HG02973 (cell line): Measurements from ENCODE around the gene SBSN.

Experiments
- ATAC-seq: cut with Tn5 transposase; IDR thresholded peaks from one replicate; pipeline ENCODE4 v1.9.1; 2021; ENCODE audit warnings: moderate library complexity; ENCODE audit not compliant: unreplicated experiment

Gene SBSN

GRCh38 chr19:35528218-35529038, at the start of gene SBSN:
SBSN (minus strand) TSS chr19:35528311; CDS start chr19:35528281, 30 bp downstream.
- ATAC-seq, result no peak

- ATAC-seq, result no peak
Observed at GRCh38 chr19:35571406-35571965, 43.4 kb upstream of the SBSN start.

GRCh38 chr19:35569281-35569781, 41.2 kb upstream of the SBSN start:
- ATAC-seq, result no peak

- ATAC-seq, result no peak
Observed at GRCh38 chr19:35566738-35567137, 38.6 kb upstream of the SBSN start.

- no peak for ATAC-seq
Observed at GRCh38 chr19:35565016-35565856, 37.1 kb upstream of the SBSN start.

GRCh38 chr19:35563207-35563829, 35.2 kb upstream of the SBSN start, which contains the start of gene ATP4A:
ATP4A (minus strand) TSS chr19:35563658; CDS start chr19:35563629, 29 bp downstream.
- no peak for ATAC-seq

- ATAC-seq, result no peak
Observed at GRCh38 chr19:35562776-35563175, 34.7 kb upstream of the SBSN start.

GRCh38 chr19:35562336-35562735, 34.2 kb upstream of the SBSN start:
- ATAC-seq, result no peak

- no peak for ATAC-seq
Observed at GRCh38 chr19:35561436-35561835, 33.3 kb upstream of the SBSN start.

- no peak for ATAC-seq
Observed at GRCh38 chr19:35560677-35561076, 32.6 kb upstream of the SBSN start.

- no peak for ATAC-seq
Observed at GRCh38 chr19:35560271-35560670, 32.2 kb upstream of the SBSN start.

GRCh38 chr19:35559781-35560180, 31.7 kb upstream of the SBSN start:
- ATAC-seq, result no peak

- ATAC-seq, result peak; percentile 61
Observed at GRCh38 chr19:35559281-35559659, 31.2 kb upstream of the SBSN start.

GRCh38 chr19:35558400-35559280, 30.5 kb upstream of the SBSN start:
- no peak for ATAC-seq

- ATAC-seq, result no peak
Observed at GRCh38 chr19:35557539-35558399, 29.7 kb upstream of the SBSN start.

- no peak for ATAC-seq
Observed at GRCh38 chr19:35556846-35557538, 28.9 kb upstream of the SBSN start.

GRCh38 chr19:35556025-35556590, 28.0 kb upstream of the SBSN start:
- no peak for ATAC-seq
